NCI-H524 treated with DMSO at 0.1 percent for 48 hours (cell line): Measurements from ENCODE around the gene STK32B.

ENCODE experiments used
- DNase-seq: peaks from one replicate; lab custom pipeline; 2025; lab: John Stamatoyannopoulos, UW

STK32B gene

DNA sequence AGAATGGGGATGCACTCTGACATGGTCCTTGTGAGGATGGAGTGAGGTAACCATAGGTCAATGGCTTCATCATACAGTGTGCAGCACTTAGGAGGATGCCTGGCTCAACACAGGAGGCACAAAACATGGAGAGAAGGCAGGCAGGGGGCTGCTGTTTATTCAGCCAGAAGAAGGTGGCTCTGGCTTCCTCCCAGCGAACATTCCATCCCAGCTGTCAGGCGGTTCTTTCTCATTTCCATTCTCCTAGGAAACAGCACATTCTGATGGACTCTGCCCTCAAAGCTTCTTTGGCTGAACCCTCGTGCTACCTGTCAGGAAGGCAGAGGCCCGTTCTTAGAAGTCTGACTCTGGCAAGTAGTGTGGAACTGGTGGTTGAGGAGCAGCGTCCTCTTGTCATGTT lies 18.6 kb downstream of the STK32B start:
- DNase-seq = no peak

GRCh38 chr4:5072948-5073347 lies 21.7 kb downstream of the STK32B start:
- no peak for DNase-seq

DNA sequence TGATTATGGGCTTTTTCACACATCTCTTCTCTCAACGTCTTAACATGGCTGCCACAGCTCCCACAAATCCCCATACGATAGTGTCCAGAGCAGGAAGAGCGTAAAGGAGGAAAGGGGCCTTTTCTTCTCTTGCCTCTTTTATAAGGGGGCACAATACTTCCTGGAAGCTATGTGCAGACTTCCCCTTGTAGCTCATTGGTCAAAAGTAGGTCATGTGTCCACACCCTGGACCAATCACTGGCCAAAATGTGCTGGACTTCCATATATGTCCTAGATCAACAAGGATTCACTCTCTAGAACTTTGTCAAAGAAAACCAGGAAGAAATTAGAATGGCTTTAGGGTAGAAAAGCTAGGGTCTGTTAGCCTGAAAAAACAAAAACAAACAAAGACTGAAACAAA lies 26.7 kb downstream of the STK32B start:
- no peak for DNase-seq

GRCh38 chr4:5079581-5079980 lies 28.3 kb downstream of the STK32B start:
- no peak for DNase-seq

GRCh38 chr4:5081441-5081999 lies 30.2 kb downstream of the STK32B start:
- DNase-seq = no peak

DNA sequence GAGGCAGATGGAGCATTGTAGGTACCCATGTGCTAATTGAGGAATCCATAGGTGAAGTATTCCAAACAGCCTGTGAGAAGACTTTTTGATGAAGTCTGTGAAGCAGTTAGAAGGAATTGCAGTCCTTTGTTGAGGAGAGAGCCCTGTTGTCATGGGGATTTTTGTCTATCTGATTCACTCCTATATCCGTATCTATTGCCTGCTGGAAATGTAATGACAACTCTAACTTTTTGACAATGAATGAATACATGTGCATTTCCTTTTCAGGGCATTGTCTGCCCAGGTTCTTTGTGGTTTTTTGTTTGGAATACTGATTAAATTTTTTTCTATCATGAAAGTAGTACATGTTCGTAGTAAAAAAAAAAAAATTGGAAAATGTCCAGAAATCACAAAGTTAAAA lies 31.1 kb downstream of the STK32B start:
- no peak for DNase-seq

DNA sequence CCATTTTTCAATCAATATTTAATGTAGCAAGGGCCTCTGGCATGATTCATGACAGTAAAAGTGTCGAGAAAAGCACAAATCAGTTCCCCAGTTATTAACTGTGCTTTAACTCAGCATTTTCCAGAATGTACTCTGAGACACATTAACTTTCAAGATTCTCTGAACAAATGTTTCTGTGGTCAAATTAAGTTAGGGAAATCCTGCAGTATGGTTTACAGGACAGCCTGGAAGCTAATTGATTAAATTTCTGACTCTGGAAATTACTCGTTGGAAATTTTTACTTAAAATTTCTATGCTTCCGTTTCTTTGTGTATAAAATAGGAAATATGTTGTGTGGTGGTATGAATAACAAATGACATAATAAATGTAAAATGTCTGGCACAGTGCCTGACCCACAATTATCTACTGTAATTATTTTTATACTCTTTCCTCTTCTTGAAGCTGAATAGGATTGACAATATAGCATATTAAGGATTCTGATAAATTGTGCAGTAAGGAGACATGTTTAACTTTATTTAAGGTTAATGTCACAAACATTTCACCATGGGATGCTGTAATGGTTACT lies 33.7 kb downstream of the STK32B start:
- DNase-seq = no peak

DNA sequence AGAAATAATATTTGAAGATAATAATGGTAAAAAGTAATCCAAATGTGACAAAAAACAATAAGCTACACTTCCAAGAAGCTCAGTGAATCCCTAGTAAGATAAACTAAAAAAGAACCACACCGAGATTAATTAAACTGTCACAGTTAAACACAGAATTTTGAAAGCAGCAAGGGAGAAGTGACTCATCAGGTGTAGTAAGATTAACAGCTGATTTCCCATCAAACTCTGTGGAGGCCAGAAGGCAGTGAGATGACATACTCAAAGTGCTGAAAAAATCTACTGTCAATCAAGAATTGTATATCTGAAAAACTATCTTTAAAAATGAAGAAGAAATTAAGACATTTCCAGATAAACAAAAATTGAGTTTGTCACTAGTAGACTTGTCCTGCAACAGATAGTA lies 35.3 kb downstream of the STK32B start:
- no peak for DNase-seq

DNA sequence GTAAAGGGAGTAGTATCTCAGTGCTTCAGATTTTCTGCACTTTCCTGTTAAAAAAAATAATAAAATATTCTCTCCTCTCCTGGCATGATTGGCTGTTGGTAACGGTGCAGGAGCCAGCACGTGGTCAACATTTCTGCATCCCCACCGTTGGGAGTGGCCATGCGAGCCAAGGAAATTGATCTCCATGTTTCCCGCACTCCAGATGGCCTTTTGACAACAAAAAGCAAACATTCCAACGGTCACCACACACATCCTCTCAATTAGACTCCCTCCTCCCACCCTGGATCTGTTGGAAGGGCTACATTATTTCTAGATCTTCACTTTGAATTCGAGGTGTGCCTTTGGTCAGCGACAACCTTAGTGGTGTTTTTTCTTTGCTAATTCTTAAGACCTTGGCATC lies 45.0 kb downstream of the STK32B start:
- DNase-seq = no peak

- no peak for DNase-seq
Observed at GRCh38 chr4:5098176-5098575, 46.9 kb downstream of the STK32B start.

DNA sequence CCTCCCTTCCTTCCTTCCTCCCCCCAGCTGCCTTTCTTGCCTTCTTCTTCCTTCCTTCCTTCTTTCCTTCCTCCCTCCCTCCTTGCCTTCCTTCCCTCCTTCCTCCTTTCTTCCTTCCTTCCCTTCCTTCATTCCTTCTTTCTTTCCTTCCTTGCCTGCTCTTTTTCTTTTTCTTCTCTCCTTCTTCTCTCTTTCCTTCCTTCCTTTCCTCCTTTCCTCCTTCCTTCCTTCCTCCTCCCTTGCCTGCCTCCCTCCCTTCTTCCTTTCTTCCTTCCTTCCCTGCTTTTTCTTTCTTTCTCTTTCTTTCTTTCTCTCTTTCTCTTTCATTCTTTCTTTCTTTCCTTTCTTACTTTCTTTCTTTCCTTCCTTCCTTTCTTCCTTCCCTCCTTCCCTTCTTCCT lies 49.1 kb downstream of the STK32B start:
- no peak for DNase-seq

DNA sequence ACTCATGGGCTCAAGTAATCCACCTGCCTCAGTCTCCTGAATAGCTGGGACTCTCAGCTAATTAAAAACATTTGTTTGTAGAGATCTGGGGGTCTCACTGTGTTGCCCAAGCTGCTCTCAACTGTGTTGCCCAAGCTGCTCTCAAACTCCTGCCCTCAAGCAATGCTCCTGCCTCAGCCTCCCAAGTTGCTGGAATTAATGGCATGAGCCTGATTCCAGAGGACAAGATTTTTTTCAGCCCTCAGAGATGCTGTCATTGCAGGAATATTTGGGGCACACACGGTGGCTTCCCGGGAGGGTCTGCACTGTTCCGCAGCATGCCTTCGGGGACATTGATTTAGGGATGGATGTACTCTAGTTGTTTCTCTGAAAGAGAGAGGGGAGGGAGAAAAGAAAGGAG lies 49.7 kb downstream of the STK32B start:
- no peak for DNase-seq

- DNase-seq = no peak
Observed at GRCh38 chr4:5101571-5101970, 50.3 kb downstream of the STK32B start.

GRCh38 chr4:5110901-5111300 lies 59.6 kb downstream of the STK32B start:
- DNase-seq = peak; percentile 8

DNA sequence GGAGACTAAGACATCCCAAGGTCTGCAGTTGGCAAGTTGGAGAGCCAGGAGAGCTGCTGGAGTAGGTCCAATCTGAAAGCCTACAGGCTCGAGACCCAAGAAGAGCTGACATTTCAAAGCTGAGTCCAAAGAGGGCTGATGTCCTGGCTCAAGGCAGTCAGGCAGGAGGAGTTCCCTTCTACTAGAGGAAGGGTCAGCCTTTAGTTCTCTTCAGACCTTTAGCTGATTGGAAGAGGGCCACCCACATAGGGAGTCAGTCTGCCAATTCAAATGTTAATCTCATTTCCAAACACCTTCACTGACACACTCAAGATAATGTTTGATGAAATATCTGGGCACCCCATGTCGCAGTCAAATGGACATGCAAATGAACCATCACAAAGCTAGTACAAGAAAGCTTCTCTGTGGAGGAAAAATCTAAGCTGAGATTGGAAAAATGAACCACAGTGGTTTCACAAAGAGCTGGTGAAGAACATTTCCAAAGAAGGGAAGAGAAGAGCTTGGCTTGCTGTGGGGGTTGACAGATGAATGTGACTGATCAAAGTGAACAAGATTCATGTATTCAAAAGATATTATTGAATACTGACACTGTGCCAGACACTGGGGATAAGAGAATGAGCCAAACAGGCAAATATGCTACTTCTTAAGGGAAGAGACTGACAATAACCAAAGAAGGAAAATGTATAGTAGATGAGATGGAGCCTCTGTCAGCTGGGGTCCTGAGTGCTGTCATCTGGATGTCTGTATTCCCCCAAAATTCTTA lies 61.2 kb downstream of the STK32B start:
- no peak for DNase-seq

GRCh38 chr4:5114950-5115349 lies 63.7 kb downstream of the STK32B start:
- no peak for DNase-seq

DNA sequence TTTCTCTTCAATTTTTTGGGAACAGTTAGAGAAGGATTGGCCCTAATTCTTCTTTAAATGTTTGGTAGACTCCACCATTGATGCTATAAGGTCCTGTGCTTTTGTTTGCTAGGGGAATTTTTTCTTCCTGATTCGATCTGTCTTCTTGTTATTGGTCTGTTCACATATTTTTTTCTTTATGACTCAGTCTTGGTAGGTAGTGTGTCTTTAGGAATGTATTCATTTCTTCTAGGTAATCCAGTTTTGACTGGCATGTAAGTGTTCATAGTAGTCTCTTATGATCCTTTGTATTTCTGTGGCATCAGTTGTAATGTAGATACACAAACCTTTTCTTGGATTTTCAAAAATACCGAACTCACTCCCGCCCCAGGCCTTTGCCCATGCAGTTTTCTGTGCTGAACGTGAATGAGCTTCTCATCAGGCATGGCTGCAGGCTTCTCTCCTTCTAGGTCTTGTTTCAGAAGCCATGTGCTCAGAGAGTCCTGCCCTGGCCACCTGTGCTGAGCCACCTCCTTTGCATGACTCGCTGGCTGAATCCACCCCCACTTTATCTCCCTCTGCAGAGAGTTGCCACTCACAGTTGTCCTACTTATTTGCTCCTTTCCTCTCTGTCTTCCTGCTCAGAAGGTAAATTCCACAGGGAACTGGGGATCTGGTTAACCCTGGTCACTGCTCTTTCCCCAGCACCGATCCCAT lies 67.0 kb downstream of the STK32B start:
- DNase-seq = no peak

- DNase-seq = no peak
Observed at GRCh38 chr4:5118994-5119835, 67.9 kb downstream of the STK32B start.

- no peak for DNase-seq
Observed at GRCh38 chr4:5120067-5120466, 68.8 kb downstream of the STK32B start.

DNA sequence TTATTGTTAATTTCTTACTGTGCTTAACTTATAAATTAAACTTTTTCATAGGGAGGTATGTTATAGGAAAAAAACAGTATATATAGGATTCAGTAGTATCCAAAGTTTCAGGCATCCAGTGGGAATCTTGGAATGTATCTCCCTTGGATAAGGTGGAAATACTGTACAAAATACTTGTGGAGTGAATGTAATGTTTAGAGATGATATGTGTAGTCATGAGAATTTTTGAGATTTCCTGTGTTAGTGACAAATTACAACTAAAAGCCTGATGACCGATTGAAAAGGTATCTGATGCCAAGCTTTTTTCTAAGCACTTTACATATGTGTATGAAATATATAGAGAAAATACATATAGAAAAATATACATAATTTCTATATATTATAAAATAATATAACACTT lies 69.2 kb downstream of the STK32B start:
- no peak for DNase-seq

GRCh38 chr4:5122114-5122513 lies 70.8 kb downstream of the STK32B start:
- no peak for DNase-seq

DNA sequence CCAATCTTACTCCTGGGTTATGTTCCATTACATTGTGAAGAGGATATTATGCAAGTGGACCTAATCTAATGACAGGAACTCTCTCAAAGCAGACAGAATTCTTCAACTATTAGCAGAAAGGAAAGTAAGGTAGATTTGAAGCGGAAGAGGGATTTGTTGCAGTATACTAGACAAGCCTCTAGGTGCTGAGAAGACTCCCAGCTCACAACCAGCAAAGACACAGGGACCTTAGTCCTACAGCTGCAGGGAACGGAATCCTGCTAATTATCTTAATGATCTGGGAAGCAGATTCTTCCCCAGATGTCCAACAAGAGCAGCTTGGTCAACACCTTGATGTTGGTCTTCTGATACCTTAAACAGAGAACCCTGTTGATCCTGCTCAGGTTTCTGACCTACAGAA lies 73.6 kb downstream of the STK32B start:
- DNase-seq = no peak
